HG03045 (cell line): Measurements from ENCODE around the gene CTSG.
"Not testable (repeated sequence)": the region's sequence is repeated elsewhere in the genome, so short reads cannot be mapped to it uniquely, and the experiment has no call there.

Experiments
- ATAC-seq: cut with Tn5 transposase; IDR thresholded peaks from one replicate; pipeline ENCODE4 v1.9.1; 2021; ENCODE audit warnings: mild to moderate bottlenecking, moderate library complexity; ENCODE audit not compliant: unreplicated experiment

The CTSG gene, protein sequence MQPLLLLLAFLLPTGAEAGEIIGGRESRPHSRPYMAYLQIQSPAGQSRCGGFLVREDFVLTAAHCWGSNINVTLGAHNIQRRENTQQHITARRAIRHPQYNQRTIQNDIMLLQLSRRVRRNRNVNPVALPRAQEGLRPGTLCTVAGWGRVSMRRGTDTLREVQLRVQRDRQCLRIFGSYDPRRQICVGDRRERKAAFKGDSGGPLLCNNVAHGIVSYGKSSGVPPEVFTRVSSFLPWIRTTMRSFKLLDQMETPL

DNA sequence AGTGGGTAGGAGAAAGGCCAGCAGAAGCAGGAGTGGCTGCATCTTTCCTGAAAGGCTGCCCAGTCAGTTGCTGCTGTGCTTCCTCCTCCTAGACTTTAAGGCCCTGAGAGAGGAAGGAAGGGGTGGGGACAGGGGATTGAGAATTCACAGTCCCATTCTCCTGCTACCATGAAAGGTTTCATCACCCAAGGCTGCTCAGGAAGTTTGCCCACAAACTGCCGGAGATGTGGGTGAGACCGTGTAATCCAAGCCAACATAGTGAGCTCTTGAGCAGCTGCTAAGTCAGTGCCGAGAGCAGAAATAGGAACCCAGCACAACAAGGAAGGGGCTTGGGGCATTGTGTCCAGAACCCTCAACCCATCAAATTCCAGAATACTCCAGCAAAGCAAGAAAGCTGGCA lies at the start of gene CTSG:
TSS of gene CTSG (minus strand) at position 69 of the 400 bp plus-strand sequence. CDS start at position 42, 27 bp downstream.
- no peak for ATAC-seq

DNA sequence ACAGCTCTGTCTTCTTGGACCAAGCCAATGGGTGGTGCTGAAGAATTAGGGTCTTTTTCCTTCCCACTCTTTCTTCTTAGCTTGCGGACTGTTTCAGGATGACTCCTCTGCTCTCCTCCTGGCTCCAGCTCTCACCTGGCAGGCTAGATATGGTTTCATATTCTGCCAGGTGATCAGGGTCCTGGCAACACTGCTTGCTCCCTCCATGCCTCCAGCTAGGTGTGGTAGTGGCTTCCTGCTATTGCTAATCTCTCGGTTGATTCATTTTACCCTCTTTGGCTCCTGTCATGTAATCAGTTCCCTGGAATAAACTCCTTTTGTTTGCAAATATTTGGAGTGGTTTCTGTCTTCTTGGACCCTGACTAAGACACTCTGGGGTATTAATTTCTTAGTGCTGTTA lies 37.7 kb upstream of the CTSG start:
- ATAC-seq, result no peak

DNA sequence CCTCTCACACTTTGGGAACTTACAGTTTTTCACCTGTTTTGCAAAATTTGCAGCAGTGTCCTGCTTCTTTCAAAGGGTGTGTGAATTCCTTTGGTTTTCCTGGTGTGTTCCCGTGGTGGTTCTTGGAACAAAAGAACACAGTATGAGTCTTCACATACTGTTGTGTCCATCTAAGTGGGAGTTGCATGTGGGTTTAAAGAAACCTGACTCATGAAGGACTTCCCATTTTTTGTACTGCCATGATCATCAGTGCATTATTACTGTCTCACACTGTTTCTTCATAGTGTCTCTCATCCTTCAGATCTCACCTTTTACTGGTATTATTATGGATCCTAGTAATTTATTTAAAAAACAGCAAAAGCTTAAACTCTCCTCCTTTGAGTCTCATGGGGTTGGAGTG lies 37.2 kb upstream of the CTSG start:
- no peak for ATAC-seq

DNA sequence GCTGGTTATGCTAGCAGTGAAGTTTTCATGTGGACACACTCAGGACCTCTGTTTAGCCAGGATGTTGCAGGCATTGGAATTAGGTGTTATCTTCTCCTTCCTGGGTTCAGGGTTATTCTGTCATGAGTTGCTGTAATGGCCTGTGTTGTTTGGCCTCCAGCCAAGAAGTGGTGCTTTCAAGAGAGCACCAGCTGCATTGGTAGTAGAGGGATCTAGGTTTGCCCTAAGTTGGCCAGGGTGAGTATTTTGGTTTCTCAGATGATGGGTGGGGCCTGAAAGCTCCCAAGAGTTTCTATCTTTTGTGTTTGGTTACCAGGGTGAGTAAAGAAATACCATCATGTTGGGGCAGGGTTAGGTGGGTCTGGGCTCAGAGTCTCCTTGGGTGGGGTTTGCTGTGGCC lies 36.1 kb upstream of the CTSG start:
- ATAC-seq, result no peak

DNA sequence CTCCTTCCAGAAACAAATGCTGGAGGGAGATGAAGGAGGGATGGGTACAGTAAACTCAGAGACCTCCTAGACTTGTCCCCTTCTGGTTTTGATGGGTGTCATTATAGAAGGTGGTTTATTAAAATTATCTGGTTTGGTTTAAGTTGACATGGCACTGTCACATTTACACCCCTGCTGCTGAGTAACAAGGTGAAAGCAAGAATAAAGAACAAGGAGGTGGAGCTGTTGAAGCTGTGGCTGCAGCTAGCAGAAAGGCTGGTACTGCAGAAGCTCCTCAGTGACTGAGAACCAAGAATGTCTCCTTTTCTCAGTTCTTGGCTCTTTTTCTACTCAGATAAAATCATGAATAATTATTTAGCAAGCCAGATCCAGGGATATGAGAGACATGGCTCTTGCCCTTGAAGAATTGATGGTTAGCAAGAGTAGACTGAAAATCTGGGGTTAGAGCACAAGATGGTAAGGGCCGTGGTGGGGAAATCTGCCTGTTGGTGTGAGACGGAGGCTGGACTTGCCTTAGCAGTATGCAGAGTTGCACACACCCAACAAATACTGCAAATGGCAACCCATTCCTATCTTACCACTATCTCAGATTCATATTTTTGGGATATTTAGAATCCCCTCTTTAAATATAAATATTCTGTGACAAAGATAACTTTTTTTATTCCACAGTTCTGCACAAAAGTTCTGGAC lies 33.8 kb upstream of the CTSG start, which contains the start of gene GZMH:
TSS of gene GZMH (minus strand) at position 31 of the 690 bp plus-strand sequence. CDS start 72 bp downstream, outside the sequence.
- ATAC-seq, result no peak

DNA sequence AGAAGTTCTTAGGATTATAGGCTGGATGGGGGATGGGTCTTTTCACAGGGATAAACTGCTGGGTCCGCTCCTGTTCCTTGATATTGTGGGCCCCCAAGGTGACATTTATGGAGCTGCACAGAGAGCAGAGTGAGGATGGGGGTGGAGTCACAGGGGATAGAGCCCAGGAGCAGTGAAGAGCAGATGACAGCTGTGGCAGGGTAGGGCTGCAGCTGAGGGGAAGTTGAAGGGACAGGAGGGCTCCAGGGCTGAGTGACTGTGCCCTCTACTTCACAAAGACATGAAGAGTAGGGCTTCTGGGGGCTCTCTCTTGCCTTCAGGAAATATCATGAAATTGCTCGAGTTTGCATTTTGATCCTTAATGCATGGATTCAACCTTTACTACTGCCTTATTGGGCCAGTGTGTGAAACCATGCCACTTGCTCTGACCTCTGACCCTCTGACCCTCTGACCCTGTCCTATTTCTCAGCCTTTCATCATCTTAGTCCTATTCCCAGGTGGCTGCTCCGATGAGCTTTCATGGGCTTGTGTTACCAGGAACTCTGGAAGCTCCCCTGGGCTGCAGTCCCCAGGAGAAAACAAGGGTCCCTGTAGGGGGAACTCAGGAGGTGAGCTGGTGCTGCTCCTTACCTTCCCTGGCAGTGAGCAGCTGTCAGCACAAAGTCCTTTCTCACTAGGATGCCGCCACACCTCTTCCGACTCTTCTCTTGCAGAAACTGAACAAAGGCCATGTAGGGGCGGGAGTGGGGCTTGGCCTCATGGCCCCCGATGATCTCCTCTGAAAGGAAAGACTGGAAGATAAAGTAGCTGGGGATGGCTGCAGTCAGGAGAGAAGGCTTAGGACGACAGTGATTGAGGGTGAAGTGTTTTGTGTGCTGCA lies 31.8 kb upstream of the CTSG start:
- no peak for ATAC-seq

DNA sequence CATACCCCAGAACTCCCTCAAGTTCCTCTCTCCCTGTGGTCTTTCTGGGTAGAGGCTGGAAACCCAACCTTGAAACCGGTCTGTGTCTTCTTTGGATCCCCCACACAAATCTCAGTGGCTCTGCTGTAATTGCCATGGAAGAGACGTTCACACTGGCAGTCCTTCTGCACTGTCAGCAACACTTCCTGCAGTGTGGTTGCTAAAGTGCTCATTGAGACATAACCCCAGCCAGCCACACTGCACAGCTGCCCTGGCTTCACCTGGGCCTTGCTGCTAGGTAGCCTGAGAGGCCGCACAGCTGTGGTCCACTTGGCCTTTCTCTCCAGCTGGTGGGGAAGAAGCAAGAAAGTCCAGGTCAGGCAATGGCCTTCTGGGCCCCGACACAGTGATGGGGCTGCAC lies 31.0 kb upstream of the CTSG start:
- no peak for ATAC-seq

DNA sequence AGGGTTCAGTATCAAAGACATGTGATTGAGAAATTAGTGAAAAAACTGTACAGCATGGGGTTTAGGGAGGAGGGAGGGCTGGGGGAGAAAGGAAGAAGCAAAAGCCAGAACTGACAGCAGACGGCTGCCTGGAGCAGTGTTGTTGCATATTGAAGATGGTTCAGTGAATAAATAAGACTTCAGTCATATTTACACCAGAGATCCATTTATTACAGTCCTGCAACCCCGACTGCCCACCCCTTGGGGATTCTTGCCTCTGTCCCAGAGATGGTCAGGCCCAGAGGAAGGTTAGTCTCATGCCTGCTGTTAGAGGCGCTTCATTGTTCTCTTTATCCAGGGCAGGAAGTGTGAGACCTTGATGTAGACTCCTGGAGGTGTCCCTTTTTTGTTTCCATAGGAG lies 30.2 kb upstream of the CTSG start:
- no peak for ATAC-seq

DNA sequence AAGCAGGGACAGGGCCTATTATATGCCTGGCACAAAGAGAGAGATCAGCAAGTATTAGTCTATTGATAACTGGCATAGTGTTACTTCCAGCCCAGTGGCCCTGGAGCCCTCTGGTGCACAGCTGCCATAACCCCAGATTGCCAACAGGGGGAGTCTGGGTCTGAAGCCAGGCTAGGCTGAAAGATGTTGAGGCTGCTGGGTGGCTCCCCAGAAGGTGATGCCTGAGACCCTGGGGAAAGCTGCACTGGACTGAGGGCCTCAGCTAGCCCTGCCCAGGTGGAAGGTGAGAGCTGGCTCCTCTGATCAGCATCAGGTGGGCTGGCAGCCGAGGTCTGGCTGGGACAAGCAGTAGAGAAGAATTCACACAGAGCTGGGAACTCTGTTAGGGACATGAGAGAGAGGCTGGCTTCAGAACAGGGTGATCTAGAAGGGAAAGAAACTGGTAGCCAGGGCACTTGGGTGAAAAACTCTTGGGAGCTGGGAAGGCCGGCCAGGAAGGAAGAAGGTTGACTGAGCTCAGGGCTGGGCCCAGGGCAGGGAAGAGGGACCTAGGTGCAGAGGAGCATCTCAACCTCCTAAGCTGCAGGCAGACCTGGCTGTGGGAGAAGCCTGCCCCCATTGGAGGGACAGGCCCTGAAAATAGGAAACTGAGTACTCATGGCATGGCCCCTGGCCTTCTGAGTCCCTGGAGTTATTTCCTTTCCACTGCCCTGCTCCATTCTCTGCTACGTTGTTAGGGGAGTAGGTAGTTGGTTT lies 29.6 kb upstream of the CTSG start:
- ATAC-seq, result peak; percentile 72

DNA sequence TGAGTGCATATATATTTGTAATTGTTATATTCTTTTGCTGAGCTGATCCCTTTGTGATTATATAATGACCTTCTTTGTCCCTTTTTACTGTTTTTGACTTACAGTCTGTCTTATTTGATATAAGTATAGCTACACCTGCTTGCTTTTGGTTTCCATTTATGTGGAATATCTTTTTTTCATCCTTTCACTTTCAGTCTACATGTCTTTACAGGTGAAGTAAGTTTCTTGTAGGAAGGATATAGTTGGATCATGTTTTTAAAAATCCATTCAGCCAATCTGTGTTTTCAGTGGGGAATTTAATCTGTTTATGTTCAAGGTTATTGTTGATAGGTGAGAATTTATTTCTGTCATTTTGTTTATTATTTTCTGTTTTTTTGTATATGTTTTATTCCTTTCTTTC lies 21.4 kb upstream of the CTSG start:
- no peak for ATAC-seq

DNA sequence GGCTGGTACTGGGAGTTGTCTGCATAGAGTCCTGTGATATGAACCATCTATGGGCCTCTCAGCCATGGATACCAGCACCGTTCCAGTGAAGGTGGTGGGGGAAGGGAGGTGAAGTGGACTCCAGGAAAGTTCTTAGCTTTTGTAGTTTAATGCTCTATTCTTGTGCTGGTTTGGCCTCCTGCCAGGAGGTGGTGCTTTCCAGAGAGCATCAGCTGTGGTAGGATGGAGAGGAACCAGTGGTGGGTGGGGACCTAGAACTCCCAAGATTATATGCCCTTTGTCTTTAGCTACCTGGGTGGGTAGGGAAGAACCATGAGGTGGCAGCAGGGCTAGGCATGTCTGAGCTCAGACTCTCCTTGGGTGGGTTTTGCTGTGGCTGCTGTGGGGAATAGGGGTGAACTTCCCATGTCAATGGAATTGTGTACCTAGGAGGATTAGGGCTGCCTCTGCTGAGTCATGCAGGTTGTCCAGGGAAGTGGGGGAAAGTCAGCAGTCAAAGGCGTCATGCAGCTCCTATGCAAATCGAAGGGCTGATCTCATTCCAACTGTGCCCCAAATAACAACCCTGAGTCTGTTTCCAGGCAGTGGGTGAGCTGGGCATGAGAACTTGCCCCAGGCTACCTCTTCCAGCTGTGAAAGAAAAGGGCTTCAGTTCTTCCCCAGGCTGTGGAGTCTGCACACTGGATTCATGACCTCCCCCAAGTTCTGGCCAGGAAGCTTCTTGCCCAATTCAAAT lies 19.2 kb upstream of the CTSG start:
- no peak for ATAC-seq

DNA sequence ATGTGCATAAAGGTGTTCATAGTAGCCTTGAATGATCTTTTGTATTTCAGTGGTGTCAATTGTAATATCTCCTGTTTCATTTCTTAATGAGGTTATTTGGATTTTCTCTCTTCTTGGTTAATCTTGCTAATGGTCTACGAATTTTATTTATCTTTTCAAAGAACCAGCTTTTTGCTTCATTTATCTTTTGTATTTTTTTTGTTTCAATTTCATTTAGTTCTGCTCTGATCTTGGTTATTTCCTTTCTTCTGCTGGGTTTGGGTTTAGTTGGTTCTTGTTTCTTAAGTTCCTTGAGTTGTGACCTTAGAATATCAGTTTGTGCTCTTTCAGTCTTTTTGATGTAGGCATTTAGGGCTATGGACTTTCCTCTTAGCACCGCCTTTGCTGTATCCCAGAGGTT lies 15.0 kb upstream of the CTSG start:
- ATAC-seq, result not testable (repeated sequence)

DNA sequence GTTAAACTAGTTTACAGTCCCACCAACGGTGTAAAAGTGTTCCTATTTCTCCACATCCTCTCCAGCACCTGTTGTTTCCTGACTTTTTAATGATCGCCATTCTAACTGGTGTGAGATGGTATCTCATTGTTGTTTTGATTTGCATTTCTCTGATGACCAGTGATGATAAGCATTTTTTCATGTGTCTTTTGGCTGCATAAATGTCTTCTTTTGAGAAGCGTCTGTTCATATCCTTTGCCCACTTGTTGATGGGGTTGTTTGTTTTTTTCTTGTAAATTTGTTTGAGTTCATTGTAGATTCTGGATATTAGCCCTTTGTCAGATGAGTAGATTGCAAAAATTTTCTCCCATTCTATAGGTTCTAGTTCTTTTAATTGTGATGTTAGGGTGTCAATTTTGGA lies 8.4 kb upstream of the CTSG start:
- ATAC-seq, result not testable (repeated sequence)

DNA sequence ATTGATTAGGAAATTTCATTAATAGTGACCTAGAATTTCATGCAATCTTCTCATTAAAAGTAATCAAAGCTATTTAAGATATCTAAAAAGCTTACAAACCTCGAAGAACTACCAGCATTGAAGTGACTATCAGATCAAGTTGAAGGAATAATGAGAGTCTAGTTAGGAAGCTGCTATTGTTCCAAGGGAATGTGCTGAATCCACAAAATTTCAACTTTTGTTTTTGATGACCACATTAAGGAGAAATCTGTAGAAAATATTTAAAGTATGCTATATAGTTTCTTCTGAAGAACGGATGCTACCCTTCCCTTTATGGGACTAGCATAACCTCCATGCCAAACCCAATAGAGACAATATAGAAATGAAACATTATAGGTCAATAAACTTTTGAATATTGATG lies 2.5 kb upstream of the CTSG start:
- ATAC-seq, result no peak

DNA sequence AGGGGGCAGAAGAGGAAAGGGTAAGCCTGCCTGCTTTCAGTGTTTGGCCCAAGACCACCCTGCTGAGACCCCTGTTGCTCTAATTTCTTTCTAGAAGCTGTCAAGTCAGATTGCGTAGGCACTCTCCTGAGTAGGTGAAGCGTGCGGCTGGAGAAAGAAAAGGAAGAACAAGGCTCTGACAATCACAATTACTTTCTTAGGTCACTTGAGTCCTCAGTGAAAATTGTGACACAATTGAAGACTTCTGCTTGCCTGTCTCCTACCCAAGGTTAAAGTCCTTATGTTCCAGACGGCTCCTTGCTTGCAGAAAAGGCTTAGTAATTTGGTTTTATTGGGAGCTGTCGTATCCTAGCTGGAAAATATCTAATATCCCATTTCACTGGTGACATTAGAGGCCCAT lies 721 bp upstream of the CTSG start:
- no peak for ATAC-seq

DNA sequence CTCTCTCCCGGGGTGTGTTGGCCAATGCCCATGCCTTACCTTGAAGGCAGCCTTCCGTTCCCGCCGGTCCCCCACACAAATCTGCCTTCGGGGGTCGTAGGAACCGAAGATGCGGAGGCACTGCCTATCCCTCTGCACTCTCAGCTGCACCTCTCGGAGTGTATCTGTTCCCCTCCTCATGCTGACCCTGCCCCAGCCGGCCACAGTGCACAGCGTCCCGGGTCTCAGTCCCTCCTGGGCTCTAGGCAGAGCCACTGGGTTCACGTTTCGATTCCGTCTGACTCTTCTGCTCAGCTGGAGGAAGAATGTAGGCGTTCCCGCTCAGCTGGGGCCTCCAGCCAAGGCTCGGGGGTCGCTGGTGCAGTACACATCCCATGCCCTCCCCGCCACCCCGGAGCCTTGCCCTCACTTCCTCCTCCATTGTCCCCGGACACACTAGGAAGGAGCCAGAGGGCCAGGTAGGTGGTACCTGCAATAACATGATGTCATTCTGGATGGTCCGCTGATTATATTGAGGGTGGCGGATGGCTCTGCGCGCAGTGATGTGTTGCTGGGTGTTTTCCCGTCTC lies 1.8 kb downstream of the CTSG start:
- no peak for ATAC-seq

DNA sequence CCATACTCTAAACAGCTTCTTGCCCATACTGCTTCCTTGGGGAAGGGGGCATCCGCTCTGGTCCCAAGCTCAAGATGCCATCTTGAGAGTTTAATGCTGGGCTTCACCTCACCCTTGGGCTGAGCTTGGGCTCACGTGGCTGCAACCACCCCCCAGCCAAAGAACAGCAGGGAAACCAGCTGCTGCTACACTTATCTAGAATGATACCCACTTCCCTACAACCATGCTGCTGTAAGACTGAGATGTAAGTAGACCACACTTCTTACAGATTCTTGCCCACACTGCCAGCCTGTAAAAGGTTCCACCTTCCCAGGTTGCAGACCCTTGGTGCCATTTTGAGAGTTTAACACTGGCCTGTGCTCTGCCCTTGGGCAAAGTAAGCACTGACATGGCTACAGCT lies 9.7 kb downstream of the CTSG start:
- no peak for ATAC-seq

DNA sequence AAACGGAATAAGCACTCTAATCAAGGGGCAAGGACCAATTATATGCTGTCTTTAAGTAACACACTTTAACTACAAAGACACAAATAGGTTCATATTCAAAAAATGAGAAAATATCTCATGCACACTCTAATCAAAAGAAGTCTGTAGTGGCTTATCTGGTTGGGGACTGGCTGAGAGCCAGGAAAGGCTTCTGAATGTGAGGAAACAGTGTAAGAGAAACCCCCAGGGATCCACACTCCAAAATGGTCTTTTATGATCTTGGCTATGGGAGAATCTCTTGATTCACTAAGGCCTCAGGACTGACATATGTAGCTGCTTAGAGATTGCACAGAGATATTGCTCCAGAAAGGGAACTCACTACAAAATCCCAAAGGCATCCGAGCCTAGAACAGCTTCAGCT lies 10.3 kb downstream of the CTSG start:
- no peak for ATAC-seq

DNA sequence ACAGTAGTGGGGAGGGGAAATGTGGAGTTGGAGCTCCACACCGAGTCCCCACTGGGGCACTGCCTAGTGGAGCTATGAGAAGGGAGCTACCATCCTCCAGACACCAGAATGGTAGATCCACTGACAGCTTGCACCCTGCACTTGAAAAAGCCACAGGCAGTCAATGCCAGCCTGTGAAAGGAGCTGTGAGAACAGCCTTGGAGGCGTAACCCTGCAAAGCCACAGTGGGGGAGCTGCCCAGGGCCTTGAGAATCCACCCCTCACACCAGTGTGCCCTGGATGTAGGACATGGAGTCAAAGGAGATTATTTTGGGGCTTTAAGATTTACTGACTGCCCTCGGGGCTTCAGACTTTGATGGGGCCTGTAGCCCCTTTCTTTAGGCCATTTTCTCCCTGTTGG lies 12.5 kb downstream of the CTSG start:
- ATAC-seq, result no peak

DNA sequence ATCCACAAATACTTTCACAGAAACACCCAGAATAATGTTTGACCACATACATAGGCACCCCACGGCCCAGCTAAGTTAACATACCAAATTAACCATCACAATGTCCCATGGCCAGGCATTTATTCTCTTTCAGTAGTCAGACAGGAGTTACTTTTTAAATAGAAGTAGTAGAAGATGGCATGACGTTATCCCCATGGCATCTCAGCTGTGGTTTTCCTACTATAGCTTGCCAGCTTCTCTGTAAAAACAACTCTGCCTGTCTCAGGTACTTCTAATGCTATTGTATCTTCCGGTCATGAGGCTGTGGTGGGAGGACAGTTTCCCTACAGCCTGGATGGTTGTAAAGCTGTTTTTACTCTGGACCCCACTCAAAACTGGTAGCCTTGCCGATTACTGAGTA lies 19.3 kb downstream of the CTSG start:
- ATAC-seq, result no peak
